Diencephalon (tissue), 1 donor: ENCODE results near the gene ZFP1. TPM values are rescaled to one million over a fixed set of nuclear protein-coding genes. Genes with fewer than 3 reads are reported as not detected.

Source experiments
- total RNA-seq: library from RNA; depleted of rRNA; stranded (reverse); fragments of >200 nt; gene quantifications from one replicate; pipeline ENCODE4 v1.2.3, GENCODE V29; 2014

Gene ZFP1
- 54.7 TPM for total RNA-seq

GRCh38 chr16:75148311-75149195, at the start of gene ZFP1:
ZFP1 (plus strand) TSS chr16:75148524; CDS start chr16:75152952, 4,428 bp downstream.

GRCh38 chr16:75116081-75116910, 32.0 kb upstream of the ZFP1 start, which contains the start of gene LDHD:
LDHD (minus strand) TSS chr16:75116780; CDS start chr16:75116720, 60 bp downstream.

GRCh38 chr16:75206749-75207451, 58.6 kb downstream of the ZFP1 start, which contains the start of gene CTRB2:
CTRB2 (minus strand) TSS chr16:75207161; CDS start chr16:75207141, 20 bp downstream.

GRCh38 chr16:75218256-75219076, 70.1 kb downstream of the ZFP1 start, which contains the start of gene CTRB1:
CTRB1 (plus strand) TSS chr16:75218988; CDS start chr16:75219008, 20 bp downstream.

Other genes with a start within 250 kb of the ZFP1 start
- 28.6 TPM for gene WDR59, start 163.4 kb upstream of the ZFP1 start, total RNA-seq
- 26.8 TPM for gene ZNRF1, start 149.5 kb upstream of the ZFP1 start, total RNA-seq
- 6.7 TPM for gene LDHD, start 31.7 kb upstream of the ZFP1 start, total RNA-seq
- not detected for gene CTRB2, start 58.6 kb downstream of the ZFP1 start, total RNA-seq
- not detected for gene CTRB1, start 70.5 kb downstream of the ZFP1 start, total RNA-seq
- 25.8 TPM for gene BCAR1, start 103.1 kb downstream of the ZFP1 start, total RNA-seq